GM21529 (cell line): ENCODE results near the gene ELF1.
A peak's percentile ranks its signal among the peaks of the same experiment; 100 is the strongest.

Experiments
- ATAC-seq: cut with Tn5 transposase; IDR thresholded peaks from one replicate; pipeline ENCODE4 v1.9.1; 2021; ENCODE audit not compliant: unreplicated experiment

ELF1 gene

GRCh38 chr13:41007744-41008128 is 11.4 kb downstream of the ELF1 start:
- no peak for ATAC-seq

GRCh38 chr13:41006978-41007743 is 12.0 kb downstream of the ELF1 start:
- ATAC-seq: peak; percentile 36

- no peak for ATAC-seq
Observed at GRCh38 chr13:41006306-41006705, 12.8 kb downstream of the ELF1 start.

- no peak for ATAC-seq
Observed at GRCh38 chr13:41005704-41006103, 13.4 kb downstream of the ELF1 start.

GRCh38 chr13:41004875-41005693 is 14.0 kb downstream of the ELF1 start:
- ATAC-seq: peak; percentile 73

GRCh38 chr13:41002606-41003005 is 16.5 kb downstream of the ELF1 start:
- no peak for ATAC-seq

GRCh38 chr13:41001695-41002094 is 17.4 kb downstream of the ELF1 start:
- no peak for ATAC-seq

- no peak for ATAC-seq
Observed at GRCh38 chr13:40999416-40999815, 19.7 kb downstream of the ELF1 start.

- ATAC-seq: no peak
Observed at GRCh38 chr13:40996426-40997092, 22.6 kb downstream of the ELF1 start.

GRCh38 chr13:40995997-40996396 is 23.1 kb downstream of the ELF1 start:
- ATAC-seq: no peak

GRCh38 chr13:40994581-40995230 is 24.4 kb downstream of the ELF1 start:
- peak; percentile 82 for ATAC-seq

GRCh38 chr13:40993987-40994386 is 25.1 kb downstream of the ELF1 start:
- ATAC-seq: no peak

GRCh38 chr13:40992678-40993518 is 26.2 kb downstream of the ELF1 start:
- ATAC-seq: no peak

- no peak for ATAC-seq
Observed at GRCh38 chr13:40987606-40988280, 31.4 kb downstream of the ELF1 start.

GRCh38 chr13:40986101-40986856 is 32.8 kb downstream of the ELF1 start:
- no peak for ATAC-seq

- no peak for ATAC-seq
Observed at GRCh38 chr13:40985381-40986100, 33.6 kb downstream of the ELF1 start.

GRCh38 chr13:40984668-40985366 is 34.3 kb downstream of the ELF1 start:
- peak; percentile 55 for ATAC-seq
